ENCODE results near the gene ANKRD37.

Gene ANKRD37

DNA sequence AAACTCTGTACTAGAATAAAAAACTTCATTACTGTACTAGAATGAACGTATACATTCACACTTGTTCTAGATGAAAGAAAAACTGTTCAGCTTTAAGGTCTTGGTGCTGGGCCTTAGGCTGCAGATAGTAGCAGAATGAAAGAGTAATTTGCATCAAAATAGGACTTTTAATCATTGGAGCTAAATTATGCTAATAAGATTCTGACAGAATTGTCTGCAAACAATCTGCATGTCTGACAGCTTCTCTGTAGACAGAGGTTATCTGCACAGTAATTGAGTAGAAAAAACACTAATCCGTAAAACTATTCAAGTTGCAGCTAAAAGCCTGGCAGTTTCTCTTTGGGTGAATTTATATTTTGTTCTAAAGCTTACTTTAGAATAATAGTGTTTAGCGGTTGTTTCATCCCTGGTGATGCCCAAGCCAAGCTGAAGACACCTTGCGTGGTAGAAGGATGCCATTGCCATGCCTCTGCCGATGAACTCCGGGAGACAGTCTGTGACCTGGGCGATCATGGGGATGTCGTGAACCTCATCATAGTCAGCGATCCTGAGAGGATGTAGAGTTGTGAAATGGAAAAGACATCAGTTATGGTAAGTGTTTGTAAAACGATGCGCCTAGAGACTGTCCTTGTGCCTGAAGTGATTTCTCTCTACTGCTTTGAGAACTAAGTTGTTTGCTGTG lies 26.2 kb upstream of the ANKRD37 start:
- H3K27ac ChIP-seq, result no peak overlapping the region
- no peak for TF ChIP-seq CTCF (conservative IDR thresholded peaks at IDR 0.05)
- no peak for TF ChIP-seq ZFX (IDR thresholded peaks at IDR 0.05)

DNA sequence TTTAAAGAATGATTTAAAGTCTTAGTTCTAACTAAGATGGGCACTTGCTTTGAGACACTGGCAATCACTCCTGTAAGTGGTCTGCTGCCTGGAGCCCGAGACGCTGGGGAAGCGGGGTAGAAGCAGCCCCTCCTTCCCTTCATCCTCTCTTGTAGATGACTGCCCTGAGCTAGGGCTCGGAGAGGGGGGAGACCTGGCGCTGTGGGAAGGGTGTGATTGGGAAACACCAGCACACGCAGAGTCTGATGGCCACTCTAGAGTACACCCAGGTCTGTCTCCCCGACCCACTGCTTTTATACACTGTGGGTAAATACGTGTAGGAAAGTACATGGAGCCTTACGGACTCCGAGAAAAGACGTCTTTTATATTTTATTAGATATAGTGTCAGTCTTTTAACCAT lies 24.9 kb upstream of the ANKRD37 start:
- H3K27ac ChIP-seq, result no peak overlapping the region
- TF ChIP-seq ZFX (IDR thresholded peaks at IDR 0.05) (no peak), CTCF (conservative IDR thresholded peaks at IDR 0.05) (no peak)

- no peak overlapping the region for H3K27ac ChIP-seq
- no peak for TF ChIP-seq CTCF (conservative IDR thresholded peaks at IDR 0.05)
- TF ChIP-seq ZFX (IDR thresholded peaks at IDR 0.05), result no peak
Observed at GRCh38 chr4:185374027-185374426, 22.6 kb upstream of the ANKRD37 start.

DNA sequence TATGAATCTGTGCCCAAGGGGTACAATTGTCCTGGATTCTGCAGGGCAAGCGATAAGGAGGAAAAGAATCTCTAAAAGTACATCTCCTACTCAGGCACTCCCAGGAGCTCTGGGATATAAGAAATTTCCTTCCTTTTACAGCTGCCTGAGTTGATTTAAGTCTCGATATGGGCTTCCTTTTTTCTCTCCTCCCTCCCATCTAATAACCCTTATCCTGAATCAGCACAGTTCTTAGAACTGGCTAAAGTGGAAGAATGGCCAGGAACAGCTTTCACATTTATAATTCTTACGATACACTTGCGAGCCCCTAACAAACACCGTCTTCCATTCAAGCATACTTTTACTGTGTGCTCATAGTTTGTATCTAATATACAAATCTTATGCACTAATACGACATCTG lies 22.1 kb upstream of the ANKRD37 start:
- TF ChIP-seq ZFX (IDR thresholded peaks at IDR 0.05) (no peak), CTCF (conservative IDR thresholded peaks at IDR 0.05) (no peak)
- H3K27ac ChIP-seq, result no peak overlapping the region

DNA sequence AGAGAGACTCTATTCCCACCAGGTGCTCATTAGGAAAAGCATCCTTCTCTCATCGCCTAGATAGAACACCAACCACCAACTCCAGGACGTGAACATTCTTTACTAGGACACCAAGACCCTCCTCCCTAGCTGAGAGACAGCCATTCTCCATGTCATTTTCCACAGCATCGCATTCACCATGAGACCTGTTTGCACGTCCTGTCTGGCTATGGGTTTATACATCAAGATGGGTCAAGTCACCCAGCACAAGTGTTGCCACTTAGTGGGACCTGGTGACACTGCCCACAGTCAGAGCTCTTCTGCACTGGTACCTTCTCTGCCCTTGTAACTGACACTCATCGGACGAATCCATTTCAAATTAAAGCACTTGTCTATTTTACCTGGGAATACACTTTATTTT lies 18.4 kb upstream of the ANKRD37 start:
- no peak overlapping the region for H3K27ac ChIP-seq
- TF ChIP-seq CTCF (conservative IDR thresholded peaks at IDR 0.05), result no peak
- TF ChIP-seq ZFX (IDR thresholded peaks at IDR 0.05), result no peak

DNA sequence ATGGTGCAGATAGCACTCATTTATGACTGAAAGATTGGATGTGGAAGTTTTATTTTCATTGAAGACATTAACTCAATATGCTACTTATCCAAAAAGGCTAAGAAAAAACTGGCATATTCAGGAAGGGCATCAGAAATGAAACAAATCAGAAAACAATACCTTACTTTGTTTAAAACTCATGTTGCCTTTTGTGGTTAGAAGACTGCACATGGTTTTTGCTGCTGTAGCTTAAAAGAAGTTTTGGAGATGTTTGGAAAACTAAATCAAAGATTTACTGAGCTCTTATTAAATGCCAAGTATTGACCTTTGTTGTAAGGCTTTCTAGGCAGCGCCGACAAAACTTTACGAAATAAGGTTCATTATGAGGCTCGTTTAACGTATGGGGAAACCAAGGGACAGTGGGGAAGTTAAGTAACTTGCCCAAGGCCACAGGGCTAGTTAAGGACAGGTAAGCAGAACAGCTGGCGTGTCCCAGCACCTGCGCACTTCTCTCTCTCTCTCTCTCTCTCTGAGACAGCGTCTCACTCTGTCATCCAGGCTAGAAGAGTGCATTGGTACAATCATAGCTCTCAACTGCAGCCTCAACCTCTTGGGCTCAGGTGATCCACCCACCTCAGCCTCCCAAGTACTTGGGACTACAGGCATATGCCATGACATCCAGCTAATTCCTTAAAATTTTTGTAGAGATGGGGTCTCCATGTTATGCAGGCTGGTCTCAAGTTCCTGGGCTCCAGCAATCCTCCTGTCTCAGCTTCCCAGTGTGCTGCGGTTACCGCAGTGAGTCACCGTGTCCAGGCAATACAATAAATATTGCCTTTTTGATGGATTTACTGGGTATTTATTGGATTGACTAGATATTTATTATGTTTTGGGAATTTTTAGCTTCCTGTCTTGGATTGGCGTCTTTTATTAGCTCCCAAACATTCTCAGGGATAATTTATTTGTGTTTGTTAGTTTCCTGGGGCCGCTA lies 17.0 kb upstream of the ANKRD37 start:
- no peak for TF ChIP-seq CTCF (conservative IDR thresholded peaks at IDR 0.05)
- no peak for TF ChIP-seq ZFX (IDR thresholded peaks at IDR 0.05)
- no peak overlapping the region for H3K27ac ChIP-seq

- no peak overlapping the region for H3K27ac ChIP-seq
- no peak for TF ChIP-seq CTCF (conservative IDR thresholded peaks at IDR 0.05)
- no peak for TF ChIP-seq ZFX (IDR thresholded peaks at IDR 0.05)
Observed at GRCh38 chr4:185380320-185380719, 16.3 kb upstream of the ANKRD37 start.
